Activated CD4-positive, alpha-beta T cell treated with anti-CD3 and anti-CD28 coated beads, Interleukin-2, amount 10 ng/mL, durations not matched to agents 7 days and 5 days (primary cell): Measurements from ENCODE around the gene EMC10. TPM values are rescaled to one million over a fixed set of nuclear protein-coding genes. Genes with fewer than 3 reads are reported as not detected.

Source experiments
- CTCF ChIA-PET: fragments of 350-600 bp; sonication (Branson Sonifier 250); formaldehyde crosslinking; loops from one replicate; lab custom pipeline; 2021; ENCODE audit warnings: antibody characterized with exemption; lab: Charles Lee
- POLR2A ChIA-PET: fragments of 350-600 bp; sonication (Branson Sonifier 250); formaldehyde crosslinking; loops from one replicate; lab custom pipeline; 2021; ENCODE audit warnings: antibody characterized with exemption; lab: Charles Lee
- DNase-seq: peaks from one replicate; pipeline ENCODE4 v3.0.0-alpha.2; 2020
- H3K27ac Mint-ChIP-seq: one replicate; pipeline ENCODE4 v1.8.0; 2021; ENCODE audit warnings: mild to moderate bottlenecking, moderate library complexity, mixed read lengths
- H3K27me3 Mint-ChIP-seq: one replicate; pipeline ENCODE4 v1.8.0; 2021; ENCODE audit warnings: mixed read lengths
- H3K36me3 Mint-ChIP-seq: one replicate; pipeline ENCODE4 v1.8.0; 2021; ENCODE audit warnings: low read depth, mixed read lengths
- H3K4me1 Mint-ChIP-seq: one replicate; pipeline ENCODE4 v1.8.0; 2021; ENCODE audit warnings: mixed read lengths
- H3K4me3 Mint-ChIP-seq: one replicate; pipeline ENCODE4 v1.8.0; 2021; ENCODE audit warnings: mild to moderate bottlenecking, moderate library complexity, mixed read lengths
- H3K9me3 Mint-ChIP-seq: one replicate; pipeline ENCODE4 v1.8.0; 2021; ENCODE audit warnings: mixed read lengths
- total RNA-seq, 2 experiments: library from RNA; stranded (reverse); gene quantifications; one replicate each; pipeline ENCODE4 v1.2.3, GENCODE V29; 2021

Gene EMC10
- total RNA-seq, 2 experiments from 2014 or later, result 57.8 to 64.9 TPM

DNA sequence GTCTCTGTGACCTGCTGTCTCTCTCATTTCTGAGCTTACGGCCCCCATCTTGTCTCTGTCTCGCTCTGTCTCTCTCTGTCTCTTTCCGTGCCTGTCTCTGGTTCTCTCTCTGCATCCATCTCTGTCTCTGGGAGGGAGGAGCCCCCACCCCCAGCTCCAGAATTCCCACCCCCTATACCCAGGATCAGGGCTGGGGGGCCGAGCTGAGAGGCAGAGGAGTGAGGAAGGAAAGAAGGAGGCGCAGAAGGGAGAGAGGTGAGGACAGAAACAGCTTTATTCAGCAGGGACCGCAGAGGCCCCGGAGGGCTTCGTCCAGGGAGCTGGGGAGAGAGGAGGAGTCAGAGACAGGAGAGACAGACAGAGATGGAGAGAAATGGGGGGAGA, 20.7 kb downstream of the EMC10 start:
- ChIA-PET POLR2A (no interaction called here), CTCF (interaction anchor here (0.6 to 1.2 kb wide), 2 partner anchors 26 to 37 kb away, joined by 3 to 4 read pairs; no protein-coding TSS in a partner anchor)
- Mint-ChIP-seq H3K9me3 (no peaks in the 10 kb centered on the region), H3K4me3 (no peak overlapping the region), H3K36me3 (no peaks in the 10 kb centered on the region), H3K27ac (no peak overlapping the region), H3K4me1 (peaks cover 5% of the 10 kb centered on the region), H3K27me3 (no peaks in the 10 kb centered on the region)
- no peak for DNase-seq

DNA sequence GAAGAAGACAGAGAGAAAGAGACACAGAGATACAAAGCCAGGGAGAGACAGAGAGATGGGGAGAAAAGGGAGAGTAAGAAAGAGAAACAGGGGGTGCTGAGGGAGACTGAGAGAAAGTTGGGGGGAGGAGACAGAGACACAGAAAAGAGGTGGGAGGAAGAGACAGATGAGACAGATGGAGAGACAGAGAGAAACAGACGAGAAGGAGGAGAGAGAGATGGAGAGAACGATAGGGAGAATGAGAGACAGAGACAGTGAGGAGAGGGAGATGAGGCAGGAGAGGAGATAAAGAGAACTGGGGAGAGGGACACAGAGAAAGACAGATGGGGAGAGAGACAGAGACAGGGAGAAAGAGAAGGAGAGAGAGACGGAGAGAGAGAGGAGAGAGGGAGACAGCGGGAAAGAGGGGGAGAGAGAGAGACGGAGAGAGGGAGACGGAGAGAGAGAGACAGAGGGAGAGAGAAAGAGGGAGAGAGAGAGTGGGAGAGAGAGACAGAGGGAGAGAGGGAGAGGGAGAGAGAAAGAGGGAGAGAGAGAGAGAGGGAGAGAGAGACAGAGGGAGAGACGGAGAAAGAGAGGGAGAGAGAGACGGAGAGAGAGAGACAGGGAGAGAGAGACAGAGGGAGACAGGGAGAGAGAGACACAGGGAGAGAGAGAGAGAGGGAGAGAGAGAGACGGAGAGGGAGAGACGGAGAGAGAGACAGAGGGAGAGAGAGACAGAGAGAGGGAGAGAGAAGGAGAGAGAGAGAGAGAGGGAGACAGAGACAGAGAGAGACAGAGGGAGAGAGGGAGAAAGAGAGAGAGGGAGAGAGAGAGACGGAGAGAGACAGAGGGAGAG, 22.1 kb downstream of the EMC10 start:
- ChIA-PET POLR2A (no interaction called here), CTCF (no interaction called here)
- no peak overlapping the region for H3K4me3 Mint-ChIP-seq
- no peaks in the 10 kb centered on the region for H3K36me3 Mint-ChIP-seq
- DNase-seq, result no peak
- H3K9me3 Mint-ChIP-seq, result no peaks in the 10 kb centered on the region
- H3K4me1 Mint-ChIP-seq, result no peaks in the 10 kb centered on the region
- H3K27ac Mint-ChIP-seq, result no peak overlapping the region
- no peaks in the 10 kb centered on the region for H3K27me3 Mint-ChIP-seq

DNA sequence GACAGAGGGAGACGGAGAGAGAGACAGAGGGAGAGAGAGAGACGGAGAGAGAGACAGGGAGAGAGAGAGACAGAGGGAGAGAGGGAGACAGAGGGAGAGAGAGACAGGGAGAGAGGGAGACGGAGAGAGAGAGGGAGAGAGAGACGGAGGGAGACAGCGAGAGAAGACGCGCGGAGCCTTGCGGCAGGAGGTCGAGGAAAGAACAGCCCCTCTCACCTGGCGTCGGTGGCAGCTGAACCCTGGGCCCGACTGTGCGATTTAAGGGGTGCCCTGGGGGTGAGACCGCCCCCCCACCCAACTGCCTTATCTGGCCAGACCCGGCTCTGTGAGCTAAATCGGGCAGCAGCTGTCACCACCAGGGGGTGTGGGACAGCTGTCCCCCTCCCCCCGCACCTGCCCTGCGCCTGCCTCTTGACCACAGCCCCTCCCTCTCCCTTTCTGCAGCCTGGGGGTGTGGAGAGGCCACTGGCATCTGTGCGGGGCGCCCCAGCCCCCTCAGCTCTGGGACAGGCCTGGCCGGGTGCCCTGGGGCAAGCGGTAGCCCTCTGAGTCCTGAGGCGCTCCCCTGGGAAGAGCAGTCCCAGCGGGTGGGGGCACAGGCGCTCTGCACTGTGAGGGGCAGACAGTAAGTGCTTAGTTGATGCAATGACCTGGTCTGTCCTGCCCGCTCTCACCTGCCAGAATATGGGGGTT, 23.9 kb downstream of the EMC10 start:
- H3K9me3 Mint-ChIP-seq, result no peaks in the 10 kb centered on the region
- ChIA-PET CTCF (no interaction called here), POLR2A (no interaction called here)
- H3K4me3 Mint-ChIP-seq, result no peak overlapping the region
- H3K4me1 Mint-ChIP-seq, result no peaks in the 10 kb centered on the region
- no peak overlapping the region for H3K27ac Mint-ChIP-seq
- no peak for DNase-seq
- H3K27me3 Mint-ChIP-seq, result no peaks in the 10 kb centered on the region
- no peaks in the 10 kb centered on the region for H3K36me3 Mint-ChIP-seq

DNA sequence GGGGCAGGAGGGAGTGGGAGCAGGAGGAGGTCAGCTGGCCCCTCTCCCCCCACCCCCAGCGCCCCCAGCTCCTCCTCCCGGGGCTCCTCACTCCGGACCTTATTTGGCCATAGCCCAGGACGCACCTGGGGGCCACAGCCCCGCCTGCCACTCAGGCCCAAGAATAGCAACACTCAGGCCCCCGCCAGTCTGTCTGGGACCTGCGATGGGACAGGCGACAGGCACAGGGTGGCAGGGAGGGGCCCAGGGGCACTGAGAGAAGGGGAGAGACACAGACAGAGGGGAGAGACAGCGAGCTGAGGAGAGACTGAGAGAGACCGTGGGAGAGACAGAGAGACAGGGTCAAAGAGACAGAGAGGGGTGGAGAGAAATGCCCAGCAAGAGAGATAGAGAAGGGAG, 24.4 kb downstream of the EMC10 start:
- H3K36me3 Mint-ChIP-seq, result no peaks in the 10 kb centered on the region
- no peak overlapping the region for H3K27ac Mint-ChIP-seq
- ChIA-PET POLR2A (no interaction called here), CTCF (no interaction called here)
- DNase-seq, result no peak
- no peaks in the 10 kb centered on the region for H3K9me3 Mint-ChIP-seq
- no peak overlapping the region for H3K4me3 Mint-ChIP-seq
- no peaks in the 10 kb centered on the region for H3K27me3 Mint-ChIP-seq
- no peaks in the 10 kb centered on the region for H3K4me1 Mint-ChIP-seq

DNA sequence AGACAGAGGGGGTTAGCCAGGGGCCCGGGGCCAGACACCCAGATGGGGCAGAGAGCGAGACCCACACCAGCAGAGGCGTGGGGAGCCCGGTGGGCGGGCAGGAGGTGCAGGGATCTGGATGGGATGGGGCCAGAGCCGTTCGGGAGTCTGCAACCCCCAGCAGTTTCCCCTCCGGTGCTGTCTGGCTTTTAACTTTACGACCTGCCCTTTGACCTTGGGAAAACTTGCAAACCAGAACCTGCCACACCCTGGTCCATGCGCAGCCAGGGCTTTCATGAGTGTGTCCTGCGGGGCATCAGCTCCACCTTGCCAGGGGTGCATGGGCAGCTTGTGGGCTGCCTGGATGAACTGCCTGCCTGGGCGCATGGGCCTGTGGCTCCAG, 24.9 kb downstream of the EMC10 start:
- Mint-ChIP-seq H3K4me1 (no peaks in the 10 kb centered on the region), H3K4me3 (no peak overlapping the region), H3K27me3 (no peaks in the 10 kb centered on the region), H3K27ac (no peak overlapping the region), H3K9me3 (no peaks in the 10 kb centered on the region), H3K36me3 (no peaks in the 10 kb centered on the region)
- CTCF ChIA-PET, result no interaction called here
- DNase-seq, result no peak
- POLR2A ChIA-PET, result no interaction called here

DNA sequence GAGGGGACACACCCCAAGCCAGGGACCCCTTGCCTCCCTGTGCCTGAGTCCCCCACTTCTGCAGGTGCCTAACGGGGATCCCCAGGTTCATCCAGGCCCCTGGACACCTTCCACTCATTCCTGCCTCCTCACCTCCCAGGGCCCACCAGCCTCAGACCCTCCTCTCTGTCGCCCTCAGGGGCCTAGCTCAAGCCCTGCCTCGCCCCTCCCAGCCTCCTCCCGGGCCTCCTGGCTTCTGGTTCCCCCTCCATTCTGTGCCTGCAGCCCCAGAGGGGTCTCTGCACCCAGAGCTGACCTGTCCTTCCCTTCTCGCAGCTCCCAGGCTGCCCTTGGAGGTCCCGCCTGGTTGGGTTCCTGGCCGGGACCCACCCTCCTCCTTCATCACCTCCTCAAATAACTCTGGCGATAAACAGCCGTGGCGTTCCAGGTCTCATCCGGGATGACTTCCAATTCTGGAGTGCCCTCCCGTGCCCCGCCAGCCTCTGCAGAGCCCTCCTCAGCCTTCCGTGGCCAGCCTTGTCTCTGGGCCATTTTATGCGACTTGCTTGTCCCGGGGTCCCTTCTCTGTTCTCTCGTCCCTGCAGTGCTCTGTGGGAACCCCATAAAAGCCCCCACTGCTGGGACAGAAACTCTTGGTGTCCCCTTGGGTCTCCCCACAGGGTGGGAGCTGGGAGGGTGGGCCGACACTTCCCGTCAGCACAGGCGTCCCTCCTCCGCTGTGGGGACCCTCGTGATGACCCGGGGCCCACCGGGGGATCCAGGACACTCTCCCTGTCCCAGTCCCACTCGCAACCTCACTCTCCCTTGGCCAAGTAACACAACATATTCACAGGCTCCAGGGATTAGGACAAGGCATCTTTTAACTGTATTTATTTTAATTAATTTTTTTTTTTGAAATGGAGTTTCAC, 25.5 kb downstream of the EMC10 start:
- Mint-ChIP-seq H3K9me3 (no peaks in the 10 kb centered on the region), H3K27ac (no peak overlapping the region), H3K4me3 (no peak overlapping the region), H3K36me3 (no peaks in the 10 kb centered on the region), H3K4me1 (no peaks in the 10 kb centered on the region), H3K27me3 (no peaks in the 10 kb centered on the region)
- CTCF ChIA-PET, result no interaction called here
- DNase-seq, result no peak
- POLR2A ChIA-PET, result no interaction called here

DNA sequence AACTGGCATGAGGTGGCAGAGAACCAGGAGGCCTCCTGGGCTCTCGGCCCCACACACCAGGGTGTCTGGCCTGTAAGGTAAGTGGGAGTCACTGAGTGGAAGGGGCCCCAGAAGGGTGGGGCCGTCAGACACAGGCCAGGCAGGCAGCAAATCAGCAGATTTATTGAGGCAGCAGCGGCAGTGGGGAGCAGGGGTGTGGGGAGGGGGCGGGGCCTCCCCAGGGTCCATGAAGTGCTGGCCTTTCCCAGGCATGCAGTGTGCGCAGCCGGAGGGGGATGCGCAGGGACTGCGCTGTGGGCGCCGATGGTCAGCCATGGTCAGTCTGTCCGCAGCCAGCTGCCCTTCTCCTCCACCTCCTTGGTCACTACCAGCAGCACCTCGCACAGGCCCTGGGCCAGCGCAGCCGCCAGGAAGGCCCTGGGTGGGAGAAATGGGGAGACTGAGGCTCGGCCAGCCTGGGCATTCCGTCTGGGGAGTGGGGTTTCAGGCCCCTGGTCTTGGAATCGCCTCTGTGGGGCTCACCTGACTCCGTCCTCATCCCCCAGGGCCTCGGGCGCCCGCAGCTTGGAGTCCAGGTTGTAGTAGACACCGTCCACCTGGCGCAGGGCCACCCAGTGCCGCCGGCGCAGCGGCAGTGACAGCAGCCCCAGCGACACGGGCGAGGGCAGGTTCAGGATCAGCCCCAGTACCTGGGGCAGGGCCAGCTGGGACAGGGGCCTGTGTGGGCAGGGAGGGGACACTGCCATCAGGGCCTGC, 29.7 kb downstream of the EMC10 start:
- POLR2A ChIA-PET, result no interaction called here
- H3K27ac Mint-ChIP-seq, result no peak overlapping the region
- peaks cover 14% of the 10 kb centered on the region for H3K4me1 Mint-ChIP-seq

DNA sequence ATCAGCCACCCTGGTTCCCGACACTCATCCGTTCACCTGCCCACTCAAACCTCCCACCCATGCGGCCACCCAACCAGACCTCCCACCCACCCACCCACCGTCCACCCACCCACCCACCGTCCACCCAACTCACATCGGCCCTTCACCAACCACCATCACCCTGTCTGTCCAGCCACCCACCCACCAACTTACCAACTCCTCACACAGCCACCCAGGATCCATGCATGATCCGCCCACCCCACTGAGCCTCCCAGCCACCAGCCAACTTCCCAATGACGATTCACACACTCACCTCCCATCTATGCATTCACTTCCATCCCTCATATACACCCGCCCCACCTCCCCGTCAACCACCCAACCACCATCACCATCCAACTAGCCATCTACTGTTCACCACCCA, 30.4 kb downstream of the EMC10 start:
- Mint-ChIP-seq H3K27ac (peak overlapping the region; percentile 36), H3K9me3 (no peaks in the 10 kb centered on the region), H3K36me3 (peaks cover 10% of the 10 kb centered on the region), H3K4me1 (peaks cover 19% of the 10 kb centered on the region), H3K4me3 (no peak overlapping the region), H3K27me3 (no peaks in the 10 kb centered on the region)
- CTCF ChIA-PET, result no interaction called here
- DNase-seq, result no peak
- POLR2A ChIA-PET, result no interaction called here

More for the DNA sequence above, 29.7 kb downstream of the EMC10 start:
- Mint-ChIP-seq H3K4me3 (no peak overlapping the region), H3K9me3 (no peaks in the 10 kb centered on the region), H3K36me3 (peaks cover 10% of the 10 kb centered on the region), H3K27me3 (no peaks in the 10 kb centered on the region)
- CTCF ChIA-PET, result no interaction called here
- DNase-seq, result no peak

DNA sequence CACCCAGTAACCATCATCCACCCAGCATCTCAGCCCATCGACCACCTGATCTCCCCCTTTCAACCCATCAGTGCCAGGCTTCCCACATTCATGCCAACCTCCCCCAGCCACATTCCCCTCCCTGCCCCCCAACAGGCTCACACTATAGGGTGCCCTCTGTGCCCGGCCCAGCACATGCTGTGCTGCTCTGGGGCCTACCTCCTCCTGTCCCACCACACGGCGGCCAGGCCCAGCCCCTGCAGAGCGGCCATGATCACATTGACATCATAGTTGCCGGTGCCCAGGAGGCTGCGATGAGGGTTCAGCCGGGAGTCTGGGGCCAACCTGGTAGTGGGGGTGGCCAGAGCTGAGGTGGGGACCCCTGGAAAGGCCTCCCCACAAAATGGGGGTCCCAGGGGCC, 31.1 kb downstream of the EMC10 start:
- Mint-ChIP-seq H3K9me3 (no peaks in the 10 kb centered on the region), H3K4me1 (peaks cover 20% of the 10 kb centered on the region), H3K27ac (peak overlapping the region; percentile 54), H3K27me3 (no peaks in the 10 kb centered on the region), H3K36me3 (peaks cover 10% of the 10 kb centered on the region), H3K4me3 (no peak overlapping the region)
- ChIA-PET POLR2A (no interaction called here), CTCF (no interaction called here)
- no peak for DNase-seq

DNA sequence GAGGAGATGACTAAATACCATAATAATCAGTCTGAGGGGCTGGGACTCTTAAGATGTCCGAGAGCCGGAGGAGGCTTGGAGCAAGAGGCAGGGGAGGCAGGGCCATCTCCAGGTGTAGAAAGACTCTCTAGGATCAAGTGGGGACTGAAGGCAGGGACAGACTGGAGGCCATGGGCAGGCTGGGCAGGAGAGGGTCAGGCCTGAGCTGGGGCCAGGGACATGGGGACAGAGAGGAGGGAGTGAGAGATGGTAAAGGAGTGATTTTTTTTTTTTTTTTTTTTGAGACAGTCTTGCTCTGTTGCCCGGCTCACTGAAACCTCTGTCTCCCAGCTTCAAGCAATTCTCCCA, 32.5 kb downstream of the EMC10 start:
- H3K4me3 Mint-ChIP-seq, result peak overlapping the region; percentile 1
- ChIA-PET POLR2A (no interaction called here), CTCF (interaction anchor here (0.6 to 0.9 kb wide), 2 partner anchors 34 to 256 kb away, joined by 3 read pairs; no protein-coding TSS in a partner anchor)
- no peaks in the 10 kb centered on the region for H3K27me3 Mint-ChIP-seq
- DNase-seq, result no peak
- H3K27ac Mint-ChIP-seq, result peak overlapping the region; percentile 55
- peaks cover 10% of the 10 kb centered on the region for H3K36me3 Mint-ChIP-seq
- no peaks in the 10 kb centered on the region for H3K9me3 Mint-ChIP-seq
- H3K4me1 Mint-ChIP-seq, result peaks cover 20% of the 10 kb centered on the region

DNA sequence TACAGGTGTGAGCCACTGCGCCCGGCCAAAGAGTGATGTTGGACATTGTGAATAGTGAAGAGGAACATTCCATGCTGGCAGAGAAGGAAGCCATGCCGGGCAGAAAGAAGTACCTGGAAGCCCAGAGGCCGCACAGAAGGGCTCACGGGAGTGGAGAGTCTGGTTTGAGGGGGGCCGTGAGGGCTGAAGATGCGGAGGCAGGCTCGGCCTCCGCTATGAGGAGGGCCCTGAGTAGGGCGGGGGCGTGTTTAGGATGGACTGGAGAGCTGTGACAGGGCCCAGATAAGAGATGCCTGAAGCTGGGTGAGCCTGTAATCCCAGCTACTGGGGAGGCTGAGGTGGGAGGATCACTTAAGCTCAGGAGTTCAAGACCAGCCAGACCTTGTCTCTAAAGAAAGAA, 33.1 kb downstream of the EMC10 start:
- no peaks in the 10 kb centered on the region for H3K9me3 Mint-ChIP-seq
- H3K4me1 Mint-ChIP-seq, result peaks cover 20% of the 10 kb centered on the region
- H3K27ac Mint-ChIP-seq, result peak overlapping the region; percentile 55
- ChIA-PET CTCF (interaction anchor here (0.6 to 1.1 kb wide), 3 partner anchors 35 to 257 kb away, joined by 3 to 4 read pairs (median 3); no protein-coding TSS in a partner anchor), POLR2A (no interaction called here)
- peak overlapping the region; percentile 51 for H3K4me3 Mint-ChIP-seq
- no peak for DNase-seq
- peaks cover 1% of the 10 kb centered on the region for H3K27me3 Mint-ChIP-seq
- peaks cover 10% of the 10 kb centered on the region for H3K36me3 Mint-ChIP-seq

DNA sequence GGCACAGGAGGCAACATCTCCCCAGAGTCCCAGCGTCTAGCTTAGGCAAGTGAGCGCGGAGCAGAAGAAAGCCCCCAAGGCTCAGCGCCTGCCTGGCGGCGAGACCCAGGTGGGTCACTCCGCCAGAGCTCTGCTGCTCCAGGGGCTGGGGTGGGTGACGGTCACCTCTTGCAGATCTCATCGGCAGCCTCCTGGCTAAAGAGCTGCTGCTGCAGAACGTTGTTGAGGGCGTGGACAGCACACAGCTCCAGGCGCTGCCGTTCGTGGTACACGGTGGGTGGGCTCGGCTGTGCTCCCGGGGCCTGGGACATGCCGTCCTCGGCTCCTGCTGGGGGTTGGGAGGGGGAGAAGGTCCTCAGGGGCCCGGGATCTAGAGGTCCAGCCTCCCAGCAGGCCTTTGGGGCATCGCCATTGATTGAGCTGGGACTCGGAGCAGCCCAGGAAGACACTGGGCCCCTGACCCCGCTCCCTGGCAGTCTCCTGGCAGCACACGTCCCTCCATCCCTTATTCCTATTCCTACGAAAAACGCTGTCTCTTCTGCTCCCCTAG, 33.9 kb downstream of the EMC10 start:
- CTCF ChIA-PET, result interaction anchor here (0.9 to 1.6 kb wide), 3 partner anchors 36 to 153 kb away, joined by 3 to 8 read pairs (median 4); no protein-coding TSS in a partner anchor
- H3K27me3 Mint-ChIP-seq, result peaks cover 2% of the 10 kb centered on the region
- H3K36me3 Mint-ChIP-seq, result peaks cover 10% of the 10 kb centered on the region
- H3K27ac Mint-ChIP-seq, result peak overlapping the region; percentile 100
- no peak for DNase-seq
- H3K9me3 Mint-ChIP-seq, result no peaks in the 10 kb centered on the region
- POLR2A ChIA-PET, result no interaction called here
- peaks cover 20% of the 10 kb centered on the region for H3K4me1 Mint-ChIP-seq
- H3K4me3 Mint-ChIP-seq, result peak overlapping the region; percentile 98
